Left ventricle myocardium superior (tissue), 1 donor: ENCODE data around the gene FCN3. TPM values are rescaled to one million over a fixed set of nuclear protein-coding genes. Genes with fewer than 3 reads are reported as not detected.

Source experiments
- ATAC-seq: fragments of 200-7000 bp; cut with Tn5 transposase; one replicate; pipeline ENCODE4 v1.9.1; 2020; ENCODE audit warnings: mild to moderate bottlenecking, moderate library complexity
- DNase-seq: peaks from one replicate; pipeline ENCODE4 v3.0.0-alpha.2; 2020
- intact Hi-C: fragments of 100-400 bp; cut with micrococcal nuclease; formaldehyde crosslinking; loops from one replicate; pipeline ENCODE4 v1.11.0; 2022
- total RNA-seq: library from RNA; stranded (reverse); fragmentation: NEBNext Ultra II Directional; extraction: Animal tissue kit (Norgen Biotek cat#: 25700); gene quantifications from one replicate; pipeline ENCODE4 v1.2.1, GENCODE V29; 2021
- donor health status: DM: no; HTN: yes; CAD: no; lungs with severe emphysema.

Gene FCN3
- total RNA-seq, 1 donor from 2014 or later: 19.3 TPM

DNA sequence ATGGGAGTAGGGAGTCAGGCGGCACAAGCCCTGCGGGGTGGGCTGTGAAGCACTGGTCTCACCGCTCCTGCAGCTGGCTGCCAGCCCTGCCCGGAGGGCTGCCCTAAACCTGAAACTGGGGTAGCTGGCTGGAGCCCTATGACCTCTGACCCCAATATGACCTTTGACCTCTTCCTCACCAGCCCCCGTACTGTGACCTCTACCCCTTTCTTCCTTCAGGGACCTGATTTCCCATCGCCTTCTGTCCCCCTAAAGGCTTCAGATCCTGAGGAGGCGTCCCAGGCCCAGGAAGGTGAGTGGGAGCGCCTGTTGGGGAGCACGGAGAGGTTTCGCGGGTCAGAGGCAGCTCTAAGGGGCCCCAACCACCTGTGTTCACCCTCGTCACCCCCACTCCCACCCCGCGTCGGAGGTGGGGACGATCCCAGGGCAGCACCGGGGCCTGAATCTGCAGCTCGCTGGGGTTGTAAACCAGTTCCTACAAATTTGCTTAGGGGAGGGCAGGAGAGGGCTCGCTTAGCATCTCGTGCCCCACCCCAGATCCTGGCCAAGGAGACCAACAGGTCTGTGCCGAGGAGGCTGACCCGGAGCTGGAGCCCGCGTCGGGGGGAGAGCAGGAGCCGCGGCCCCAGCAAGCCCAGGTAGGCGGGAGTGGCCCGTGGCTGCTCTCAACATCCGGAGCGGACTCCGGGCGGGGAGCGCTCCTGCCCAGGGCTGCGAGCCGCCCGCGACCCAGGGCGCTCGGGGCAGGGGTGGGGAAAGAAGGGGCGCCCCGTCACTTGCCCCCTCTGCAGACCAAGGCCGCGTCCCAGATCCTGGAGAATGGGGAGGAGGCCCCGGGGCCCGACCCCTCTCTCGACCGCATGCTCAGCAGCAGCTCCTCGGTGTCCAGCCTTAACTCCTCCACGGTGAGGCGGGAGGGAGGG lies 25.5 kb downstream of the FCN3 start:
- DNase-seq (peak; percentile 52), ATAC-seq (peak; percentile 39)
- intact Hi-C loops: no loop called here

DNA sequence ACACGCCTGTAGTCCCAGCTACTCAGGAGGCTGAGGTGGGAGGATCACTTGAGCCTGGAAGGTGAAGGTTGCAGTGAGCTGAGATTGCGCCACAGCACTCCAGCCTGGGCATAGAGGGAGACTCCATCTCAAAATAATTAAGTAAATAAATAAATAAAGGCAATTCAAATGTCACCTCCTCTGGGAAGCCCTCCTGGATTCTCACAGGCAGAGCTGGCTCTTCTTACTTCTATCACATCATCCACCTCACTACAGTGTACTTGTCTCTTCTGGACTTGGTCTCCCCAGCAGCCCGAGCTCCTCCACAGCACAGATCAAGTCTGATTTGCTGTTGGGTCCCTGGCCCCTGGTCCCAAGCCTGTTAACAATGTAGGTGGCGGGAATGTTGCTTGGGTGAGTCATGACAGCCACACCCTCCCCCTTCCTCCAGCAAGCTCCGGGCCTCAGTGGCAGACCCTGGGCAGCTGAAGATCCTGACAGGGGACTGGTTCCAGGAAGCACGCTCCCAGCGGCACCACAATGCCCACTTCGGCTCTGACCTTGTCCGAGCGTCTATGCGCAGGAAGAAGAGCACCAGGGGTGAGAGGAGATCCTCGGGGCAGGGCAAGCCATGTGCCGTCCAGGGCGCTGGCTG lies 27.5 kb downstream of the FCN3 start:
- DNase-seq (no peak), ATAC-seq (no peak)
- intact Hi-C loops: no loop called here

DNA sequence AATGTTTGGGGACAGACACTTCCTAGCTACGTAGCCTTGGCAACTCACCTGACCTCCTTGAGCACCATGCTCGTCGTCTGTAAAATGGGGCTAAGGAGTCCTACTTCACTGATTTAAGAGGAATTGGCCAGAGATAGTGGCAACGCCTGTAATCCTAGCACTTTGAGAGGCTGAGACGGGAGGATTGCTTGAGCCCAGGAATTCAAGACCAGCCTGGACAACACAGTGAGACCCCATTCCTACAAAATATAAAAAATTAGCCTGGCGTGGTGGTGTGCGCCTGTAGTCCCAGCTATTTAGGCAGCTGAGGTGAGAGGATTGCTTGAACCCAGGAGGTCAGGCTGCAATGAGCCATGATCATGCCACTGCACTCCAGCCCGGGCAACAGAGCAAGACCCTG lies 28.3 kb downstream of the FCN3 start:
- DNase-seq (no peak), ATAC-seq (no peak)
- intact Hi-C loops: no loop called here

DNA sequence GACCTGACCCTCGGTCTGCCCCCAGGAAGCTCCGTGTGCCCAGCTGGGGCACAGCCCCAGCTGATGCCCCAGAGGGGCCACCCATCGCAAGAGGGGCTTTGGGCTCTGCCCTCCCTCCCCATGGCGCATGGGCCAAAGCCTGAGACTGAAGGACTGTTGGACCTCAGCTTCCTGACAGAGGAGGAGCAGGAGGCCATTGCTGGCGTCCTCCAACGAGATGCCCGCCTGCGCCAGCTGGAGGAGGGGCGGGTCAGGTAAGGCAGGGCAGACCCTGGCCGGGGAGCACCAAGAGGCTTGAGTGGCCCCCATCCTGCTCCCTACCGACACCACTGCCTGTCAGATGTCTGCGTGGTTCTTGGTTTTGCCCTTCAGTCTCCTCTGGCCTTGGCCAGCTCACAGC lies 29.4 kb downstream of the FCN3 start:
- intact Hi-C loops: no loop called here
- DNase-seq: no peak
- no peak for ATAC-seq

DNA sequence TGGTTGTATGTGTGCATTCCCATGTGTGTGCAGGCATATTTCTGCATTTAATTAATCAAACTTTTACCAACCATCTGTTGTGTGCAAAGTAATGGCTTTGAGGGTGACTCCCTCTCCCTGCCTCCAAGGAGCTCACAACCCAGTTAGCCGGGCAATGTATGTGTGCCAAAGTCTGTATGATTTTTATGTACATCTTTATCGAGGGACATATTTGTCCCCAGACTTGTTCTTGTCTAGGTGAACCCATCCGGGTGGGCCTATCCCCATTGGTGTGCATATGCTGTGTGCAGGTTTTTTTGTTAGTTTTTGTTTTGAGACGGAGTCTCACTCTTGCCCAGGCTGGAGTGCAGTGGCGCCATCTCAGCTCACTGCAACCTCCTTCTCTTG lies 31.0 kb downstream of the FCN3 start:
- DNase-seq (no peak), ATAC-seq (no peak)
- intact Hi-C loops: no loop called here

DNA sequence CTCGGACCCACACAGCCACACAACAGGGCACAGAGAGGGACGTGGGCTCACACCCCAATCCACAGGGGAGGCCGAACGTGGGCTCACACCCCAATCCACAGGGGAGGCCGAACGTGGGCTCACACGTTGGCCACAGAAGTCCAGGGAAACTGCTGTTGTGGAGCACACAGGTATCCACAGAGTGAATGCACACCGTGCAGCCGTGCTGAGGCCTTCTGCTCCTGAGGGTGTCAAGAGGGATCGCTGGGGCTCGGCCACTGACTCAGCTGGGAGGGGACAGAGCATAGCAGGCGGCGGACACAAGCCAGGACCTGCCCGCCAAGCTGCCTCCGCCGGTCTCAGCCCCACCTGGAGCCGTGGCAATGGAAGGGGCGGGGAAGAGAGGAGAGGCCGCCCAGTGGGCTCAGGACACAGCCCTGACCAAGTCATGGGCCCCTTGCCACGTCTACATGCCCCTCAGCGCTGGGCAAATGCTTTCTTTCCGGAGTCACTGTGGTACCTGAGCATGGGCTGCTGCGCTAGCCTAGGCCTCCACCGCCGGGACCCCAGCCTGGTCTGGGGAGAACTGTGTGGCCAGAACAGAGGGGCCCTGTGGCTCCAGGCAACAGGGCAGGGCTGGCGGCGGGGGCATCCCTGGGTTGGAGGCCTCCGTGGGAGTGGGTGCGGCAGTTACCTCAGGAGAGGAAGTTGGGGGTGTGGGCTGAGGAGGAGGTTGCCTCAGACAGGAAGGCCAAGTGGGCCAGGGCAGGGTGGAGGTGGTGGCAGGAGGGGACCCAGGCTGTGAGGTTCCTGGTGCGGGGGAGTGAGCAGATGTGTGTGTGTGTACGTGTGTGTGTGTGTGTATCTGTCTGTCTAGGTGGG lies 31.6 kb downstream of the FCN3 start:
- peak; percentile 55 for ATAC-seq
- intact Hi-C loops: no loop called here
- DNase-seq: no peak

DNA sequence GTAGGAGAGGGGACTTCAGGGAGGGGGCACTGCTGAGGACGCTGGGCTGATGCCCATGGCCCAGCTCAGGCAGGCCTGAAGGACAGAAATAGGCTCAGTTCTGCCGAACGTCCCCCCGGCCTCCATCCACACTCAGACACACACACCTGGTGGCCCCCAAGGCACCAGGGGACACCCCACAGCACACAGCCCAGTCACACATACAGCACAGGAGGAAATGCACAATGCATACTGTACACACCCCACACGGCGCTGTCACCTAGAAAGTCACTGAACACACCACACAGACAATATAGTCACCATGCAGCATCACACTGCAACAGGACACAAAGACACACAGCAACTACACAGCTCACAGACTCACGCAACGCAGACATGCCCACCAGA lies 32.2 kb downstream of the FCN3 start:
- ATAC-seq (peak; percentile 15), DNase-seq (no peak)
- intact Hi-C loops: no loop called here

DNA sequence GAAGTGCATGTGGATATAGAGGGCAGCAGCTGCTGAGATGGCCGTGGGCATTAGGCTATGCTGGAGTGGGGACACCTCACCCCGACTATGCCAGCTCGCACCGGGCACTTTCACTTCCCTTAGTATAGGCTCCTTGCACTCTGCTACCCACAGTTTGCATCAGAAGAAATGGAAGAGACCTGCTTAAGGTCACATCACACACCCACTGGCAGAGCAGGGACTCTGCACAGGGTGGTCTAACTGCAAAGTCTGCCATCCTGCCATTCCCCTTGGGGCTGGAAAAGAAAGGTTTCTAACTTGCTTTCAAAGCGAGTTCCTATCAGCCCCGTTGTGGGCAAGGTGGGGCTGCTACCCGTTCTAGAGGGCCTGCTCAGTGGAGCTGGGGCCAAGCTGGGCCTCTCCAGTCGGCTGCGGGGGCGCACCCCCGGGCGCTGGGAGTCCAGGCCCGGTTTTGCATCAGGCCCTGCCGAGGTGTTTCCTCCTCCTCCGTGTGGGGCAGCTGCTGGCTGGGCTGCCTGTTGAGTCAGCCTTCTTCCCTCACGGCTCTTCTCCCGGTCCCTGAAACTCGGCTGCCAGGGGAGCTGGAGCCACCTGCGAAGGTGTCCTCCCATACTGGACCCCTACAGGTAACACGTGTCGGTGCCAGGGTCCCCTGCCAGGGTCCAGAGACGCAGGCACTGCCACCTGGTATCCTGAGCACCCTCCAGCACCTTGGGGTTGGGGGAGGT lies 32.9 kb downstream of the FCN3 start, which contains the start of gene SYTL1:
Gene SYTL1 (plus strand): TSS at position 498 of the 728 bp plus-strand sequence. CDS start 3,313 bp downstream, outside the sequence.
- ATAC-seq (peak; percentile 41), DNase-seq (no peak)
- intact Hi-C loops: no loop called here

DNA sequence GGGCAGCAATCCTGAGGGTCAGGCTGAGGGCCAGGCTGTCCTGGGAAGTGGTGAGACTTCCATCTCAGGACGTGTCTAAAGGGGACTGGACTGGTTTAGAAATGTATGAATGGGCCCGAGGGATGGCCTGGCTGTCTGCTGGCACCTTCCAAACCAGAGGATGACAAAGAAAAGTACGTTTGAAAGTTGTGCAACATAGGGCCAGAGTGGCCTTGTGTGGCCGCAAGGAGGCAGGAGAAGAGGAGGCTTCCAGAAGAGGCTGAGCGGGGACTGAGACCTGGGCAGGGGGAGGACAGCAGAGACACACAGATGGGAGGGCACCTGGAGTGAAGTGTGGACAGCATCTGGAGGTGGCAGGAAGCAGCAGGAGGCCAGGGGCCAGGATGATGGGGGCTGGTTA lies 35.4 kb downstream of the FCN3 start:
- ATAC-seq (no peak), DNase-seq (no peak)
- intact Hi-C loops: no loop called here

DNA sequence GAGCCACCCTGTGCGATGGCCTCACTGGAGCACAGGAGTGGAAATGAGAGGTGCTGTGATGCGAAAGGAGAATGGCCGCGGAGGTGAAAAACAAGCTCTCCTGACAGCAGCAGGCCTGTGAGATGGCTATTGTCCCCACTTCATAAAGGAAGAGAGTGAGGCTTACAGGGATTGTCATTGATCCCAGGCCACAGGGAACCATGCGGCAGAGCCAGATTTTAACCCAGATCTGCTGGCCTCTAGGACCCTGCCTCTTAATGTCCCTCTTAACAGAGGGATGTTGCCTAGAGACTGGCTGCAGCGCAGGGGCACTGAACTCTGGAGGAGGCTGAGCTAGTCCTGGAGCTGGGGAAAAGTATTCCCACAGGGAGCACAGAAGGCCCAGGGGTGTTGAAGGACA lies 35.9 kb downstream of the FCN3 start:
- ATAC-seq (no peak), DNase-seq (no peak)
- intact Hi-C loops: no loop called here

DNA sequence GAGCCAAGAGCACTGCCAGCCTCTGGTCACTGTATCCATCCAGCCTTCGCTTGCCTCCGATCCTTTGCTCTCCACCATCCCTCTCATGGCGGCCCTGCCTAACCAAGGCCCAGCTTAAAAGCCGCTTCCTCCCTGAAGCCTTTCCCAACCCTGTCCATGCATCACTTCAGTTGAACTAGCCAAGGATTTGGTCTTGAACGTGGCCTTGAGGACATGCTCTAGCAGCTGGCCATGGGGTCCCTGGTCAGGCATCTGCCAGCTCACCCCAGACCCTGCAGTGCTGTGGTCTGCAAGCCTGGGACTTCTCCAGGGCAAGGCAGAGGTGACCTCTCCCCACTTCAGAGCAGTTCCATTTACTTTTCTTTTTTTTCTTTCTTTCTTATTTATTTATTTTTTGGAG lies 37.9 kb downstream of the FCN3 start:
- ATAC-seq (no peak), DNase-seq (peak; percentile 11)
- intact Hi-C loops: no loop called here

DNA sequence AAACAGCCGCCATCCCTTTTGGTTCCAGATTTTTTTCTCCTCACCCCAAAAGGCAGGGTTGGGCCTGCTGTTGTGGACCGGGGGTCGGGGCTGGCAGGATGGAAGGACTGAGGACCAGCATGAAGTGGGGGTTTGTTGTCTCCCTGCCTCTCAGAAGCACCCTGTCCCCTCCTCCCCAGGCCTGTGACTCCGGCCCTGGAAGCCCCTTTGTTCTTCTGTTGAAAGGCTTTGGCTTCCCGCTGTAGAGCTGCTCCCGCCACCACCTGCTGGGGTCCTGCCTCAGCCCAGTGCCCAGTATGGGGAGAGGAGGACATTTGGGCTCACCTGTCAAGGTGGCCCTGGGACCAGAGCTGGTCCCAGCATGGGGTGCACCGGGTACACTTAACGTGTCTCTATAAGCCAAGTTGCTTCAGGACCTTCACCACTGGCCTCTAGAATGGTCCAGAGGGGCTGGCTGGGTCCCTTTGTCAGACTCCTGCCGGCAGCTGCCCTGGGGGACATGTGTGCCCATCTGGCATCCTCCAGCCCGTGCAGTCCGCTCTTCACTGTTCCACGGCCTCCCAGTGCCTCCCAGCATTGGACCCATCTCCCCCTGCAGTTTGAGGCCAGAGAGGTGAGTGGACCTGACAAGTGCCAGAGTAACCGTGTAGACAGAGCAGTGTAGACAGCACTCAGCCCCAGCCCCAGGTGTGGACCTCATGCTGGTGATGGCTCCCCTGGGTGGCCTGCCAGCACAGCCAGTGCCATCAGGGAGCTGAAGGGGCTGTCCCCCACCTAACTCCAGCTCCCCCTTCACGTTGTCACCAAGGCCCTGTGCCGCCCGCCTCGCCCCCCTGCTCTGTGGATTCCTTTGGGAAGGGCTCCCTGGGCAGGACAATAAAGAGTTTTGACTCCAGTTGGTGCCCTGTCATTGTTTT lies 38.9 kb downstream of the FCN3 start:
- ATAC-seq (no peak), DNase-seq (peak; percentile 24)
- intact Hi-C loops: no loop called here

DNA sequence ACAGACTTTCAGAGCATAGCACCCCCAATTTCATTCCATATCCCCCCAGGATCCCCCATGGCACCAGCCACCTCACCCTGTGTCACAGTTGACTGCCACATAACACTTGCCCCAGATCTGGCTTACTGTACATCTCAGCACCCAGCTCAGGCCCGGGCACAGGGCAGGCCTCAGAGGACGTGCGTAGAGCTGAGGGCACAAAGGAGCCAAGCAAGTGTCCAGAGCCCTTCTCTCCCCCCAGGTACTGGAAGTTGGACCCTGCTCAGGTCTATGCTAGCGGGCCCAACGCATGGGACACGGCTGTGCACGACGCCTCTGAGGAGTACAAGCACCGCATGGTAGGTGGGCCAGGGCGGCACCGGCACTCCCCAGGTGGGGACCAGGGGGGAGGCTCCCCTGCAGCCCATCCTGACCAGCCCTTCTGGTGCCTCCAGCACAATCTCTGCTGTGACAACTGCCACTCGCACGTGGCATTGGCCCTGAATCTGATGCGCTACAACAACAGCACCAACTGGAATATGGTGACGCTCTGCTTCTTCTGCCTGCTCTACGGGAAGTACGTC lies 40.8 kb downstream of the FCN3 start:
- DNase-seq (peak; percentile 16), ATAC-seq (no peak)
- intact Hi-C loops: no loop called here

DNA sequence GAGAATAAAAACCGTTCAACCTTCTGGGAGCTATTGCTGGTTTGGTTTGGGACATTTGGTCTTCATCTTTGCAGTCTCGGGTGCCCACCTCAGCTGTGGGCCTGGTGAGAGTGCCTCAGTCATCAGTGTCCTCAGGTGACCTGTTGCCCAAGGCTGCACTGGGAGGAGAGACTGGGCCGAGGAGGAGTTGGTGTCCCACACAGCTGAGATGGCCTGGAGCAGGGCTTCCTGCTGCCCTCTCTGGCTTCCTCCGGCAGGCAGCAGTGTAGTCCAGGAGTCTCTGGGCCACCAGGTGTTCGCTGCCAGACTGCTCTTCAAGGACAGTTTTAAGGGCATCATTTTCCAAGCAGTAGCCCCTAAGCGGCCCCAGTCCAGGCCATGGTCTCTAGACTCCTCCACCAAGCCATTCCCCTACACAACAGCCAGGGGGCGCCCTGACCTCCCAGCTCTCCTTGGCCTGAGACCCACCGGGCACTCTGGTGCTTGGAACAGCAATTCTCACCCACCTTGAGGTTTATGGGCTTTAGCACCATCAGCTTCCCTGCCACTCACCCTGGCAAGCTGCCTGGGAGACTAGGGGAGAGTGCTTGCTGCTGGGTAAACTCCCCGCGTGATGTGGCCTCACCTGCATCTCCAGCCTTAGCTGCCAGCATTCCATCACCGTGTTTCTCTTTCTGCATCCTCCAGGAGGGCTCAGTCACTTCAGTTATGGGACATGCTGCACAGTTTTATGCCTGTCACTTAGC lies 41.9 kb downstream of the FCN3 start:
- intact Hi-C loops: no loop called here
- peak; percentile 62 for DNase-seq
- peak; percentile 57 for ATAC-seq

DNA sequence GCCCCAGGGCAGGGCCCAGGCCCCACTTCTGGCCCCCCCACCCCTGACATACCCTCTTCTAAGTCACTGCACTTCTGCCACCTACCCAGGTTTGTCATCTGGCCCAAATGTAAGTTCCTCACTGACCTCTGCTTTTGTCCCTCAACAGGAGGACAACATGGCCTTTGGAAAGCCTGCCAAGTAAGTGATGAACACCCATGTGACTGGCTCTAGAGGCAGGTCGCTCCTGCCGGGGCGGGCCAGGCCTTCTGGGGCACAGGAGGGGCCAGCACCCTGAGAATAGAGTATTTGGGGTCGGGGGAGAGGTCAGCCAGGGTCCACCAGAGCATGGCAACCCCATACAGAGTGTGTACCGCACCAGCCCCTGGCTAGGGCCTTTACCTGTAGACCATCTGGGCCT lies 42.7 kb downstream of the FCN3 start:
- intact Hi-C loops: no loop called here
- ATAC-seq: peak; percentile 72

DNA sequence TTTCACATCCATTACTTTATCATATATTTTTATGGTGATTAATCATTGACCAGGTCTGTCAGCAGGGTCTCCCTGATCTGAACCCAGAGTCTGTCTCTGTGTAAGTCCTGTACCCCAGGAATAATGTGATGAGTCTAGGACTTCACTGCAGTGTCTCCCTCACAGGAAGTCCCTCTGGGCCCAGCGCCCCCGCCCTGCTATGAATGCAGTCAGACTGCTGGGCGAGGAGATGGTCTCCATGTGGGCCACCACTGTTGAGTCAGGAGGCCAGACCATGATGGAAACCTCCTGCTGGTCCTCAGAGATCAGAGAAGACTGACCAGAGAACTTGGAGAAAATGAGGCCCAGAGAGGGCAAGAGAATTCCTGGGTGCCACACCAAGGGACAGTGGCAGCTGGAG lies 43.2 kb downstream of the FCN3 start:
- ATAC-seq: no peak
- intact Hi-C loops: no loop called here
- peak; percentile 19 for DNase-seq

More for the DNA sequence above, 42.7 kb downstream of the FCN3 start:
- DNase-seq: peak; percentile 43

DNA sequence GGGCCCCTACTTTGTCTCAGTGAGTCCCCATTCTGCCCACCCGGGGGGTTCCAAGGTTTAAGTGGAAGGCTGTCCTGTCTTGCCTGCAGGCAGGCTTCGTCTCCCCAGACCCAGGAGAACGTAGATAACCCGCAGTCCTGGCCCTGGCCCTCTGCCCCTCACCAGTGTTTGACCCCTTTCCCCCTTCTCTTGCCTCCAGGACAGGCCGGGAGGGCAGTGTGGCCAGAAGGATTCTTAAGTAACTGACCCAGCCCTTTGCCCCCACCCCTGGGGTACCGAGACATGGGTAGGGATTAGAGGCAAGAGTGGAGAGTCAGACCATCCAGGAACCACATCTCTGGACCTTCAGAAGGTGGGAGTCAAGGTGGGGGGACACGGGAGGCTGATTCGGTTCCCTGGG lies 43.8 kb downstream of the FCN3 start:
- DNase-seq (peak; percentile 7), ATAC-seq (no peak)
- intact Hi-C loops: no loop called here
